ENCODE measurements around the gene CCR5AS.

CCR5AS gene

GRCh38 chr3:46380471-46381221 is 26.2 kb downstream of the CCR5AS start:
- no peak for DNase-seq (ENCODE audit: low read depth in 2 of 3, low spot score in 1 of 3)

DNA sequence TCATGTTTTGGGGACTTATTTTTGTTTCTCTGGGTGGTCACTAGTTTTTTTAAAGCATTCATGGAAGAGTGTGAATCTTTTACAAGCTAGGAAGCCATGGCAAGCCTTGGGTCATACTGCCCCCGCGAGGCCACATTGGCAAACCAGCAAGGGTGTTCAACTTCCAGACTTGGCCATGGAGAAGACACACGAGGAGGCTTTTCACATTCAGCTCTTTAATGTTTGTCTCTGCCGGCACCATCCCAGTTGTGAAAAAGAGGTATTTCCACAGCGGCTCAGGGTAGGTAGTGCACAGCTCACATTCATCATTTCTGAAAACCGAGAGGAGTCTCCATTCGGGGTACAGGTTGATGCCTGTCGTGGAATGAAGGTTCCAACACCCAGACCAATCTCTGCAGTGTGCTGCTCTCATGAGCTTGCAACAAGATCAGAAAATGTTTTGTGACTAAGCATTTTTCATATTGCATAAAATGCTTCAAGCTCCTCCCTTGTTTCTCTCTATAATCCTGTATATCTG is 28.4 kb downstream of the CCR5AS start:
- DNase-seq (ENCODE audit: low read depth in 2 of 3, low spot score in 1 of 3), result peak; percentile 53 to 64 (median 62)

DNA sequence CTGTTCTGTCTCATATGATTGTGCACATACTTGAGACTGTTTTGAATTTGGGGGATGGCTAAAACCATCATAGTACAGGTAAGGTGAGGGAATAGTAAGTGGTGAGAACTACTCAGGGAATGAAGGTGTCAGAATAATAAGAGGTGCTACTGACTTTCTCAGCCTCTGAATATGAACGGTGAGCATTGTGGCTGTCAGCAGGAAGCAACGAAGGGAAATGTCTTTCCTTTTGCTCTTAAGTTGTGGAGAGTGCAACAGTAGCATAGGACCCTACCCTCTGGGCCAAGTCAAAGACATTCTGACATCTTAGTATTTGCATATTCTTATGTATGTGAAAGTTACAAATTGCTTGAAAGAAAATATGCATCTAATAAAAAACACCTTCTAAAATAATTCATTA is 31.1 kb downstream of the CCR5AS start:
- no peak for DNase-seq (ENCODE audit: low read depth in 2 of 3, low spot score in 1 of 3)

GRCh38 chr3:46375218-46375617 is 31.6 kb downstream of the CCR5AS start:
- no peak for DNase-seq (ENCODE audit: low read depth in 2 of 3, low spot score in 1 of 3)

DNA sequence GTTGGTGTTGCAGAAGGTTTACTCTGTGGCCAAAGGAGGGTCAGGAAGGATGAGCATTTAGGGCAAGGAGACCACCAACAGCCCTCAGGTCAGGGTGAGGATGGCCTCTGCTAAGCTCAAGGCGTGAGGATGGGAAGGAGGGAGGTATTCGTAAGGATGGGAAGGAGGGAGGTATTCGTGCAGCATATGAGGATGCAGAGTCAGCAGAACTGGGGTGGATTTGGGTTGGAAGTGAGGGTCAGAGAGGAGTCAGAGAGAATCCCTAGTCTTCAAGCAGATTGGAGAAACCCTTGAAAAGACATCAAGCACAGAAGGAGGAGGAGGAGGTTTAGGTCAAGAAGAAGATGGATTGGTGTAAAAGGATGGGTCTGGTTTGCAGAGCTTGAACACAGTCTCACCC is 32.1 kb downstream of the CCR5AS start:
- DNase-seq (ENCODE audit: low read depth in 2 of 3, low spot score in 1 of 3), result no peak

GRCh38 chr3:46372492-46373359 is 34.1 kb downstream of the CCR5AS start:
- no peak for DNase-seq (ENCODE audit: low read depth in 2 of 3, low spot score in 1 of 3)

GRCh38 chr3:46371519-46372340 is 35.1 kb downstream of the CCR5AS start:
- no peak for DNase-seq (ENCODE audit: low read depth in 2 of 3, low spot score in 1 of 3)

- peak in 1 of 3 donors; percentile 45 for DNase-seq (ENCODE audit: low read depth in 2 of 3, low spot score in 1 of 3)
Observed at GRCh38 chr3:46370839-46371518, 35.9 kb downstream of the CCR5AS start, which contains the start of gene CCR5. Gene CCR5, plus strand, starts transcription at chr3:46370946. Its CDS starts 1,957 bp downstream, at chr3:46372903.

- peak; percentile 28 to 41 (median 31) for DNase-seq (ENCODE audit: low read depth in 2 of 3, low spot score in 1 of 3)
Observed at GRCh38 chr3:46369675-46370132, 37.2 kb downstream of the CCR5AS start.

DNA sequence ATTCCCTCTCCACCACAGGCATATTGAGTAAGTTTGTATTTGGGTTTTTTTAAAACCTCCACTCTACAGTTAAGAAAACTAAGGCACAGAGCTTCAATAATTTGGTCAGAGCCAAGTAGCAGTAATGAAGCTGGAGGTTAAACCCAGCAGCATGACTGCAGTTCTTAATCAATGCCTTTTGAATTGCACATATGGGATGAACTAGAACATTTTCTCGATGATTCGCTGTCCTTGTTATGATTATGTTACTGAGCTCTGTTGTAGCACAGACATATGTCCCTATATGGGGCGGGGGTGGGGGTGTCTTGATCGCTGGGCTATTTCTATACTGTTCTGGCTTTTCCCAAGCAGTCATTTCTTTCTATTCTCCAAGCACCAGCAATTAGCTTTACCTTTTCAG is 37.7 kb downstream of the CCR5AS start:
- no peak for DNase-seq (ENCODE audit: low read depth in 2 of 3, low spot score in 1 of 3)

DNA sequence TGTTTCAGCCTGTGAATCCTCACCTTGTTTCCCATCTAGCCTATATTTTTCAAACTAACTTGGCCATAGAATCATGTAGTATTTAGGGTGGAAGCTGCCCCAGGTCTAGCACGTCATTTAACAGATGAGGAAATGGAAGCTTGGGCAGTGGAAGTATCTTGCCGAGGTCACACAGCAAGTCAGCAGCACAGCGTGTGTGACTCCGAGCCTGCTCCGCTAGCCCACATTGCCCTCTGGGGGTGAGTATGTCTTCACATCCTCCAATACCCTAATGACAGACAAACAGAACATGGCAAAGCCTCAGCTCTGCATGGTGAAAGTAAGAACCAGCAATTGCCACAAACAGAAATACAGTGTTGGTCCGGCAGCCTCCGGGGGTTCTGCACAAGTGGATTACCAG is 38.3 kb downstream of the CCR5AS start:
- DNase-seq (ENCODE audit: low read depth in 2 of 3, low spot score in 1 of 3), result peak; percentile 29 to 37 (median 29)

- DNase-seq (ENCODE audit: low read depth in 2 of 3, low spot score in 1 of 3), result no peak
Observed at GRCh38 chr3:46367811-46368210, 39.1 kb downstream of the CCR5AS start.

GRCh38 chr3:46365737-46366524 is 40.9 kb downstream of the CCR5AS start:
- DNase-seq (ENCODE audit: low read depth in 2 of 3, low spot score in 1 of 3), result no peak

DNA sequence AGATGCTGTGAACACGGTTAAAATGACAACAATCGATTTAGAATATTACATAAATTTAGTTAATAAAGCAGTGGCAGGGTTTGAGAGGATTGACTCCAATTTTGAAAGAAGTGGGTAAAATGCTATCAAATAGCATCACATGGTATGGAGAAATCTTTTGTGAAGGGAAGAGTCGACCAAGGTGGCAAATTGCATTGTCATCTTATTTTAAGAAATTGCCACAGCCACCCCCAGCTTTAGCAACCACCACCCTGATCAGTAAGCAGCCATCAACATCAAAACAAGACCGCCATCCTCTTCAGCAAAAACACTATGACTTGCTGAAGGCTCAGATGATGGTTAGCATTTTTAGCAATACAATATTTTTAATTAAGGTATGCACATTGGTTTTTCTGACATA is 41.8 kb downstream of the CCR5AS start:
- DNase-seq (ENCODE audit: low read depth in 2 of 3, low spot score in 1 of 3), result no peak

GRCh38 chr3:46361408-46362283 is 45.2 kb downstream of the CCR5AS start:
- no peak for DNase-seq (ENCODE audit: low read depth in 2 of 3, low spot score in 1 of 3)

DNA sequence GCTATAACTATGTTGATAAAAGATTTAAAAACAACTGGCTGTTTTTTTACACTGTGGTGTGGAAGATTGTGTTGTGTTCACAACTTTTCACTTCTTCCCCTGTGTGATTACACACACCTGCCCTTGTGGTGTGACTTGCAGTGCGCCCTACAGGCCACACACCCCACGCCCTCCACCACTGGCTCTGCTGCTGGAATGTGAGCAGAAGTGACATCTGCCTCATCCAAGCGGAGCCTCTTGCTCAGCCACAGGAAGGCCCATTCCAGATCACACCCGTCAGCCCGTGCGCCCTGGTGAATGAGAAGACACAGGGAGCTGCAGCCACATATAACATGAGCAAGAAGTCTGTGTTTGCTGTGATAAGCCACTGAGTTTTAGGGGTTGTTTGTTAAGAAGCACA is 46.0 kb downstream of the CCR5AS start:
- no peak for DNase-seq (ENCODE audit: low read depth in 2 of 3, low spot score in 1 of 3)

GRCh38 chr3:46359733-46360493 is 47.0 kb downstream of the CCR5AS start:
- no peak for DNase-seq (ENCODE audit: low read depth in 2 of 3, low spot score in 1 of 3)

GRCh38 chr3:46358466-46358865 is 48.4 kb downstream of the CCR5AS start:
- DNase-seq (ENCODE audit: low read depth in 2 of 3, low spot score in 1 of 3), result no peak

All from stimulated activated CD4-positive, alpha-beta T cell treated with anti-CD3 and anti-CD28 coated beads, Interleukin-12 subunit alpha, Interleukin-12 subunit beta, amount 100 ng/mL, for 48 hours (primary cell).